ENCODE results near the gene FRMD4A.

- no peak for TF ChIP-seq CTCF (IDR thresholded peaks at IDR 0.05)
- no peak for TF ChIP-seq ZFX (IDR thresholded peaks at IDR 0.05; ENCODE audit: borderline replicate concordance)
Observed at GRCh38 chr10:13718820-13719219, 611.9 kb downstream of the FRMD4A start.
